HG02763 (cell line): ENCODE results near the gene TTLL1.
"Not testable (repeated sequence)": the region's sequence is repeated elsewhere in the genome, so short reads cannot be mapped to it uniquely, and the experiment has no call there.

Experiments
- ATAC-seq: cut with Tn5 transposase; IDR thresholded peaks from one replicate; pipeline ENCODE4 v1.9.1; 2021; ENCODE audit warnings: mild to moderate bottlenecking, moderate library complexity; ENCODE audit not compliant: unreplicated experiment

The TTLL1 gene

GRCh38 chr22:43078522-43078921, 10.7 kb downstream of the TTLL1 start:
- no peak for ATAC-seq

DNA sequence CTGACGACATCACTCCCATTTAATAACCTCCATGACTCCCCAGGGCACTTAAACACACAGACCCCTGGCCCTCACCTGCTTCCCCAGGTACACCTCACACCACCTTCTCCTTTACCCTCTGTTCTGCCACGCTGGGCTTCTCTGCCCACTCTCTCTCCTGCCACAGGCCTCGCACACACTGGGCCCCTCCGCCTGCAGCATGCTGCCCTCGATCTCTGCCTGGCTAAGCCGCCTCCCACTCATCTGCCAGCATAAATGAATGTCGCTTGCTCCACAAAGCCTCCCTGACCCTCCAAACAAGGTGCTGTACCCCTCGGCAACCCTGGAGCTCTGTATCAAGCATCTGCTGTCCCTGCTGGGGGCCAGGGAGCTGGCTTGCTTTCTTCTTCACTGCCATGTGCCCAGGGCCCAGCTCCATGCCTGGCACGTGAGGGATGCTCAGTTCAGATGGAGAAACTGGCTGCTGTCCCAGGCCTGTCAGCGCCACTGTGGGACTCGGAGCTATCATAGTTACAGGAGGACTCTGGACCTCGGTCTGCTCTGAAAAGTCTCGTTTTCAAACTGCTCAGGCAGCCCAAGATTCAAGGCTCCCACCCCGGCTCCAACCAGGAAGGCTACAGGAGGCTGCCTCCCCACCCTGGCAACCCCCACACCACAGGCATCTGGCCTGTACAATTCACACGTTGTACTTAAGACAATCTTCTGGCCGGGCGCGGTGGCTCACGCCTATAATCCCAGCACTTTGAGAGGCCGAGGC, 11.9 kb downstream of the TTLL1 start:
- ATAC-seq, result no peak

- ATAC-seq, result no peak
Measured at GRCh38 chr22:43066844-43067385, 22.3 kb downstream of the TTLL1 start.

- ATAC-seq, result no peak
Measured at GRCh38 chr22:43066134-43066533, 23.1 kb downstream of the TTLL1 start.

DNA sequence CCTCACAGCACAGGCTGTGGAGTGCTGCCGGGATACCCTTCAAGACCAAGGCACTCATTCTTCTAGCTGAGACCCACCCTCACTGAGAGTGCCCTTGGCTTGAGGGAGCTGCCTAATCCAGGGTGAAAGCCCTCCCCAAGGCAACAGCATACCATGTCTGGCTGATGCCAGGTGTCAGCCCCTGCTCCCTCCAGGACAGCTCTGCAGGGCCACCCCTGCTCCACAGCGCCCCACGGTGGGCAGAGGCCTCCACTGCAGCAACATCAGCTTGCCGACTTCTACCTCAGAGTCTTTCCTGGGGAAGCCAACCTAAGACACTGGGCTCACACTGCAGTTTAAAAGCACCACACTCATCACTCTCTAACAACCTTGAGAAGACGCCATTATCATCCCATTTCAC, 29.0 kb downstream of the TTLL1 start:
- no peak for ATAC-seq

DNA sequence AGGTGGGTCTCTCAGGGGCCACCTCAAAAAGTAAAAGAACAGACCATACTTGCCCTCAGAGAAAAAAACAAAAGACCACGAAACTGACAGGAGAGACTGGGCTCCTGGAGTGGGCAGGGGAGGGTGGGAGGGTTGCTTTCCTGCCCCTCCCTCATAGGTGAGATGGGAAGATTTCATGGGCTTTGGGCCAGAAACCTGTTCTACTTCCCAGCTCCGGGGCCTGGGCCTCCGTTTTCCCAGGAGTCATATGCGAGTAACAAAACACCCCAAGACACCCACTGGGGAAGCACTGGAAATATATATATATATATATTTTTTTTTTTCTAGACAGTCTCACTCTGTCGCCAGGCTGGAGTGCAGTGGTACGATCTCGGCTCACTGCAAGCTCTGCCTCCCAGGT, 31.6 kb downstream of the TTLL1 start:
- no peak for ATAC-seq

DNA sequence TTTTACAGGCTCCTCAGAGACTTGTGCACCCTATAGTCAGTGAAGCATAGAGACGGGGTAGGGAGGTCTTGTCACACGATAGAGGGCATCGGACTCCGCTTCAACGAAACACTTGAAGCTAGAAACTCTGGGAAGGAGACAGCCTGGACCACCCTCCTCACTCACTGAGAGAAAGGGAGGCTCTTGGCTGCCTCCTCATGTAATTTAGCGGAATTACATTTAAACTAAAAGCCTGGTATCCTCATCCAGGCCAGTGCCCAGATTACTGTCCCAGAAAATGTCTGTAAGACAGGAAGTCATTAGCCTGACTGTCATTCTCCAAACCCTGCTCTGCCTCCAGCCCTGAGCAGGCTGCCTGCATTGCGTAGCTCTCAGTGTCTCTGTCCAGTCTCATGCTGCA, 36.0 kb downstream of the TTLL1 start:
- no peak for ATAC-seq

- ATAC-seq, result no peak
Measured at GRCh38 chr22:43050995-43051394, 38.2 kb downstream of the TTLL1 start.

- no peak for ATAC-seq
Measured at GRCh38 chr22:43047605-43048004, 41.6 kb downstream of the TTLL1 start.

- ATAC-seq, result no peak
Measured at GRCh38 chr22:43044290-43044712, 44.9 kb downstream of the TTLL1 start.

GRCh38 chr22:43042101-43042780, 47.0 kb downstream of the TTLL1 start:
- no peak for ATAC-seq

DNA sequence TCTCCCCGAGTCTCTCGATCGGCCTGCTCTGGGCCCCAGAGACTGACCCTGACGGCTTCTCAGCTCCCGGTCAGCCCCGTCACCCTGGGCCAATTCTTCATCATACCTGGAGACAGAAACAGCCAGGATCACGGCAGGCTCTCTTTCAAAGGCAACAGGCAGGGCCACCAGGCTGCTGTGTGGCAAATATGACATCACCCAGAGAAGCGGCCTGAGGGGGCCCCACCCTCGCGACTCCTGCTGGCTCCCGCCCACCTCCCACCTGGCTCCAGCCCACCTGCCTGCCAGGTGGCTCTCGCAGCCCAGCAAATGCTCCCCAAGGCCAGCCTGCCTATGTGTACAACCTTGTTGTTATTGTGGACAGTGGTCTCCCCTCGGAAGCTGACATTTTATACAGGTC, 49.4 kb downstream of the TTLL1 start:
- no peak for ATAC-seq

- no peak for ATAC-seq
Measured at GRCh38 chr22:43038325-43038724, 50.9 kb downstream of the TTLL1 start.

DNA sequence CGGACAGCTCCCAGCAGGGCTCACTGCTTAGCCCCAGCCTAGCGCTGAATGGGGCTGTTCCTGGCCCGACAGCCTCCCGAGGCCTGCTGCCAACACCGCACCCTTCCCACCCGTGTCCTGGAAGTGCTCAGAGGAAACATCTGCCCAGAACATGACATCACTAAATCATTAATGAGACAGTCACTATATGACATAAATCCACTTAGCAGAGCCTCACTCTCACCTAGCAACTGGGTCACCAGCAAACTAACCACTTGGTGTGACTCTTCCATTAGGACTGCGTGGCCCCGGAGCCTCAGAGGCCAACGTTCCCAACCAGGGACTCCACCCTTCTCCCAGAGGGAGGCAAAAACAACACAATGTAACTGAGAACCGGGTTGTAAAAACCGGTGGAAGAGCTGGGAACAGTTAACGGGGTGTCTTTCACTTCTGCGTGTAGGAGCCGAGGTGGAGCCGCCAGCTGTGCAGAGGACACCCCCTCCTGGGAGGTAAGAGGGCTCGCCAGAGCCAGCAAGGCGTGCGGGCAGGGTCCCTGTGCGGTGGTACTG, 52.8 kb downstream of the TTLL1 start:
- no peak for ATAC-seq

- ATAC-seq, result no peak
Measured at GRCh38 chr22:43035250-43035649, 53.9 kb downstream of the TTLL1 start.

GRCh38 chr22:43031617-43032016, 57.6 kb downstream of the TTLL1 start:
- ATAC-seq, result no peak

DNA sequence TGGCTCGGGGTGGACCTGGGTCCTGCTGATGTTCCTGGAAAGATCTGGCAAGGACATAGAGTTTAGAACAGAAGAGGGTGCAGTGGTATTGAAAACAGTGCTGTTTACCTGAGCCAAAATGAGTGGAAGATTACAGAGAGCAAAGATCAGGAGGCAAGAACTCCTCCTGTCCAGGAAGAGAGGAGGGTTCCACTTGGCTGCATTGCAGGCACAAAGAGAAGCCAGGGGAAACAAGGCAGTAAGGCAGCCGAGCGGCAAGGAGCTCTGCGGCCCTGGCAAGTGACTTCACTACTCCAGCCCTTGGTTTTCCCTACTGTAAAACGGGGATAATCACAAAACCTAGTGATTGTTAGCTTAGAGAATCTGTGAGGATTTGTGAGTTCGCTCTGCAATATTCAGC, 70.6 kb downstream of the TTLL1 start:
- no peak for ATAC-seq

- ATAC-seq, result no peak
Measured at GRCh38 chr22:43017525-43018460, 71.4 kb downstream of the TTLL1 start.

GRCh38 chr22:43016150-43016549, 73.0 kb downstream of the TTLL1 start:
- not testable (repeated sequence) for ATAC-seq

GRCh38 chr22:43015677-43016042, 73.5 kb downstream of the TTLL1 start:
- ATAC-seq, result no peak
